ENCODE data around the gene RDH12. TPM values are rescaled to one million over a fixed set of nuclear protein-coding genes. Genes with fewer than 3 reads are reported as not detected.

RDH12 gene
- total RNA-seq, 1 experiment from 2014 or later, result not detected

DNA sequence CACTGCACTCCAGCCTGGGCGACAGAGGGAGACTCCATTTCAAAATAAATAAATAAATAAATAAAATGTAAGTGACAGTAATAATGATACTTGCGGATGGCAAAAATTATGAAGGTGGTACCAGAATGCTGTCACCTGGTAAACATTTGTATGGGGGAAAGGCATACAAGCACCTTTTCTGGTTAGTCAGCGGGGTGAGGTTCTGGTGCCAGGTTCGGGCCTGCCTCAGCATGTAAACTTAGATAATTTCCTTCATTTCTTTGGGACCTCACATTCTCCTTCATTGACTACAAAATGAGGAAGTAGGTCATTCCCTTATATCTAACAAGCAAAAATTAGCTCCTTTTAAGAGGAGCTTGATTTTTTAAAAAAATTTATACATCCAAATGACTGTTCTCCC, 38.1 kb upstream of the RDH12 start:
- in situ Hi-C loops (cut with HindIII; ENCODE audit: low pct_unique_long_range_greater_than_20kb, low sequenced_read_pairs), result no loop called here
- TF ChIP-seq TCF7L2 (IDR thresholded peaks at IDR 0.05; ENCODE audit: low read depth, low read length) (no peak), POLR2AphosphoS5 (IDR thresholded peaks at IDR 0.05; ENCODE audit: low read depth, low read length) (no peak), SIN3A (IDR thresholded peaks at IDR 0.05; ENCODE audit: borderline replicate concordance, insufficient read depth, low read depth, low read length) (no peak)
- TF ChIP-seq, protein P1, sequence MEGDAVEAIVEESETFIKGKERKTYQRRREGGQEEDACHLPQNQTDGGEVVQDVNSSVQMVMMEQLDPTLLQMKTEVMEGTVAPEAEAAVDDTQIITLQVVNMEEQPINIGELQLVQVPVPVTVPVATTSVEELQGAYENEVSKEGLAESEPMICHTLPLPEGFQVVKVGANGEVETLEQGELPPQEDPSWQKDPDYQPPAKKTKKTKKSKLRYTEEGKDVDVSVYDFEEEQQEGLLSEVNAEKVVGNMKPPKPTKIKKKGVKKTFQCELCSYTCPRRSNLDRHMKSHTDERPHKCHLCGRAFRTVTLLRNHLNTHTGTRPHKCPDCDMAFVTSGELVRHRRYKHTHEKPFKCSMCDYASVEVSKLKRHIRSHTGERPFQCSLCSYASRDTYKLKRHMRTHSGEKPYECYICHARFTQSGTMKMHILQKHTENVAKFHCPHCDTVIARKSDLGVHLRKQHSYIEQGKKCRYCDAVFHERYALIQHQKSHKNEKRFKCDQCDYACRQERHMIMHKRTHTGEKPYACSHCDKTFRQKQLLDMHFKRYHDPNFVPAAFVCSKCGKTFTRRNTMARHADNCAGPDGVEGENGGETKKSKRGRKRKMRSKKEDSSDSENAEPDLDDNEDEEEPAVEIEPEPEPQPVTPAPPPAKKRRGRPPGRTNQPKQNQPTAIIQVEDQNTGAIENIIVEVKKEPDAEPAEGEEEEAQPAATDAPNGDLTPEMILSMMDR (IDR thresholded peaks at IDR 0.05), result no peak
- TF ChIP-seq, protein P2, sequence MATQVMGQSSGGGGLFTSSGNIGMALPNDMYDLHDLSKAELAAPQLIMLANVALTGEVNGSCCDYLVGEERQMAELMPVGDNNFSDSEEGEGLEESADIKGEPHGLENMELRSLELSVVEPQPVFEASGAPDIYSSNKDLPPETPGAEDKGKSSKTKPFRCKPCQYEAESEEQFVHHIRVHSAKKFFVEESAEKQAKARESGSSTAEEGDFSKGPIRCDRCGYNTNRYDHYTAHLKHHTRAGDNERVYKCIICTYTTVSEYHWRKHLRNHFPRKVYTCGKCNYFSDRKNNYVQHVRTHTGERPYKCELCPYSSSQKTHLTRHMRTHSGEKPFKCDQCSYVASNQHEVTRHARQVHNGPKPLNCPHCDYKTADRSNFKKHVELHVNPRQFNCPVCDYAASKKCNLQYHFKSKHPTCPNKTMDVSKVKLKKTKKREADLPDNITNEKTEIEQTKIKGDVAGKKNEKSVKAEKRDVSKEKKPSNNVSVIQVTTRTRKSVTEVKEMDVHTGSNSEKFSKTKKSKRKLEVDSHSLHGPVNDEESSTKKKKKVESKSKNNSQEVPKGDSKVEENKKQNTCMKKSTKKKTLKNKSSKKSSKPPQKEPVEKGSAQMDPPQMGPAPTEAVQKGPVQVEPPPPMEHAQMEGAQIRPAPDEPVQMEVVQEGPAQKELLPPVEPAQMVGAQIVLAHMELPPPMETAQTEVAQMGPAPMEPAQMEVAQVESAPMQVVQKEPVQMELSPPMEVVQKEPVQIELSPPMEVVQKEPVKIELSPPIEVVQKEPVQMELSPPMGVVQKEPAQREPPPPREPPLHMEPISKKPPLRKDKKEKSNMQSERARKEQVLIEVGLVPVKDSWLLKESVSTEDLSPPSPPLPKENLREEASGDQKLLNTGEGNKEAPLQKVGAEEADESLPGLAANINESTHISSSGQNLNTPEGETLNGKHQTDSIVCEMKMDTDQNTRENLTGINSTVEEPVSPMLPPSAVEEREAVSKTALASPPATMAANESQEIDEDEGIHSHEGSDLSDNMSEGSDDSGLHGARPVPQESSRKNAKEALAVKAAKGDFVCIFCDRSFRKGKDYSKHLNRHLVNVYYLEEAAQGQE (IDR thresholded peaks at IDR 0.05; ENCODE audit: insufficient read depth in 1 of 2, low read depth in 2 of 2, low read length in 1 of 2), result no peak
- Histone ChIP-seq H3K9me3 (ENCODE audit: control insufficient read depth, insufficient read depth, low read depth, low read length) (no peaks in the 10 kb centered on the region), H3K4me1 (ENCODE audit: control insufficient read depth, insufficient read depth, low read length) (no peaks in the 10 kb centered on the region; the same call in 1 of the 2 replicates), H3K36me3 (ENCODE audit: control insufficient read depth, insufficient read depth, low read length) (no peaks in the 10 kb centered on the region), H3K27me3 (ENCODE audit: control insufficient read depth, insufficient read depth, low read length) (no peaks in the 10 kb centered on the region), H3K4me3 (ENCODE audit: low read depth in 2 of 2, low read length in 2 of 2) (no peak overlapping the region), H3K27ac (ENCODE audit: low read length) (no peak overlapping the region)
- intact Hi-C loops (cut with micrococcal nuclease; ENCODE audit: unreplicated experiment), result loop anchor here (10.0 kb wide), 1 partner anchor 79 kb away; no protein-coding TSS in a partner anchor
- ATAC-seq (no peak), DNase-seq (ENCODE audit: low read depth, low spot score) (no peak)
- ChIA-PET CTCF (interaction anchor here (0.6 to 0.7 kb wide), 3 partner anchors 36 to 134 kb away, joined by 3 read pairs; no protein-coding TSS in a partner anchor), POLR2A (no interaction called here)
- BruUV-seq (replicated peaks), result no TSS peak

DNA sequence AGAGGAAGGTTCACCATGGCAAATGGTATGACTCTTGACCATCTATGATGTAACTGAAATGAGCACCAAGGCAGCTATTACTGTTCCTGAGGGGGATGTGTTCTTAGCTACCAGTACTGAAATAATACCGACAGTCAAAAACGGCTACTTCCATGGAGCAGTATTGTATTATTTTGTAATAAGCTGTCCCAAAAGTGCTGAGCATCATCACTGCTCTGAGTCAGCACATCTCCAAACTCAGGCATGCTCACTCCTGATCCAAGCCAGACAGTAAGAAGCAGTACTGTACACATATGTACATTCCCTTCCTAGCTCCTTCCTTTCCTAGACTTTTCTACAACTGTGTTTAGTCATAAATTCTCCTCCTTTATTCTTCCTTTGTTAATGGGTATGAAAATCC, 35.8 kb upstream of the RDH12 start:
- TF ChIP-seq SIN3A (IDR thresholded peaks at IDR 0.05; ENCODE audit: borderline replicate concordance, insufficient read depth, low read depth, low read length) (no peak), TCF7L2 (IDR thresholded peaks at IDR 0.05; ENCODE audit: low read depth, low read length) (no peak), POLR2AphosphoS5 (IDR thresholded peaks at IDR 0.05; ENCODE audit: low read depth, low read length) (no peak)
- TF ChIP-seq, protein P1 (IDR thresholded peaks at IDR 0.05), result no peak
- TF ChIP-seq, protein P2 (IDR thresholded peaks at IDR 0.05; ENCODE audit: insufficient read depth in 1 of 2, low read depth in 2 of 2, low read length in 1 of 2), result no peak
- Histone ChIP-seq H3K4me1 (ENCODE audit: control insufficient read depth, insufficient read depth, low read length) (no peaks in the 10 kb centered on the region; the same call in 1 of the 2 replicates), H3K27ac (ENCODE audit: low read length) (no peak overlapping the region), H3K9me3 (ENCODE audit: control insufficient read depth, insufficient read depth, low read depth, low read length) (no peaks in the 10 kb centered on the region), H3K36me3 (ENCODE audit: control insufficient read depth, insufficient read depth, low read length) (no peaks in the 10 kb centered on the region), H3K4me3 (ENCODE audit: low read depth in 2 of 2, low read length in 2 of 2) (no peak overlapping the region), H3K27me3 (ENCODE audit: control insufficient read depth, insufficient read depth, low read length) (no peaks in the 10 kb centered on the region)
- ChIA-PET POLR2A (no interaction called here), CTCF (no interaction called here)
- intact Hi-C loops (cut with micrococcal nuclease; ENCODE audit: unreplicated experiment), result loop anchor here (5.0 to 10.0 kb wide), 2 partner anchors 49 to 81 kb away; partner anchors contain the start of gene ARG2
- no peak for DNase-seq (ENCODE audit: low read depth, low spot score)
- in situ Hi-C loops (cut with HindIII; ENCODE audit: low pct_unique_long_range_greater_than_20kb, low sequenced_read_pairs), result no loop called here
- BruUV-seq (replicated peaks), result no TSS peak
- no peak for ATAC-seq
